Measurements from ENCODE around the gene TGFBI. TPM values are rescaled to one million over a fixed set of nuclear protein-coding genes. Genes with fewer than 3 reads are reported as not detected.

Gene TGFBI
- total RNA-seq, 2 donors from 2014 or later: 17.9 to 41.7 TPM

- no peaks in the 10 kb centered on the region for H3K36me3 ChIP-seq
- H3K9me3 ChIP-seq: no peaks in the 10 kb centered on the region
- WGBS: 91% methylated on average over 4 of the region's 4 CpGs
- intact Hi-C loops (cut with DNase I): loop anchor here (5.0 kb wide), 1 partner anchor 182 kb away; no protein-coding TSS in a partner anchor
- no peak for DNase-seq (ENCODE audit: low spot score)
- H3K27ac ChIP-seq: no peak overlapping the region
- no peaks in the 10 kb centered on the region for H3K4me1 ChIP-seq (replicated peaks)
- H3K4me3 ChIP-seq: no peak overlapping the region
- no peaks in the 10 kb centered on the region for H3K27me3 ChIP-seq (replicated peaks; ENCODE audit: insufficient read depth)
- no peak for TF ChIP-seq CTCF (IDR thresholded peaks at IDR 0.05)
- no peak for TF ChIP-seq POLR2A (IDR thresholded peaks at IDR 0.05)
- no peak for TF ChIP-seq POLR2AphosphoS5 (IDR thresholded peaks at IDR 0.05)
Measured at GRCh38 chr5:136064510-136064909, 35.7 kb downstream of the TGFBI start.

GRCh38 chr5:136065588-136065987 lies 36.8 kb downstream of the TGFBI start:
- H3K4me1 ChIP-seq (replicated peaks): no peaks in the 10 kb centered on the region
- TF ChIP-seq CTCF (IDR thresholded peaks at IDR 0.05) (no peak), POLR2A (IDR thresholded peaks at IDR 0.05) (no peak), POLR2AphosphoS5 (IDR thresholded peaks at IDR 0.05) (no peak)
- no peaks in the 10 kb centered on the region for H3K27me3 ChIP-seq (replicated peaks; ENCODE audit: insufficient read depth)
- no peaks in the 10 kb centered on the region for H3K9me3 ChIP-seq
- no peak overlapping the region for H3K27ac ChIP-seq
- no peaks in the 10 kb centered on the region for H3K36me3 ChIP-seq
- intact Hi-C loops (cut with DNase I): no loop called here
- H3K4me3 ChIP-seq: no peak overlapping the region
- no peak for DNase-seq (ENCODE audit: low spot score)
- WGBS: 95% methylated on average over 2 of the region's 2 CpGs

GRCh38 chr5:136066661-136067271 lies 38.0 kb downstream of the TGFBI start:
- H3K36me3 ChIP-seq: no peaks in the 10 kb centered on the region
- intact Hi-C loops (cut with DNase I): no loop called here

GRCh38 chr5:136067422-136067821 lies 38.6 kb downstream of the TGFBI start:
- Histone ChIP-seq H3K27me3 (replicated peaks; ENCODE audit: insufficient read depth) (no peaks in the 10 kb centered on the region), H3K9me3 (no peaks in the 10 kb centered on the region), H3K4me1 (replicated peaks) (no peaks in the 10 kb centered on the region), H3K27ac (no peak overlapping the region), H3K36me3 (no peaks in the 10 kb centered on the region), H3K4me3 (no peak overlapping the region)
- intact Hi-C loops (cut with DNase I): no loop called here
- WGBS: 98% methylated on average over 1 of the region's 1 CpG
- no peak for DNase-seq (ENCODE audit: low spot score)
- no peak for TF ChIP-seq POLR2AphosphoS5 (IDR thresholded peaks at IDR 0.05)
- no peak for TF ChIP-seq CTCF (IDR thresholded peaks at IDR 0.05)
- no peak for TF ChIP-seq POLR2A (IDR thresholded peaks at IDR 0.05)

More at GRCh38 chr5:136066661-136067271, 38.0 kb downstream of the TGFBI start:
- H3K9me3 ChIP-seq: no peaks in the 10 kb centered on the region
- H3K4me1 ChIP-seq (replicated peaks): no peaks in the 10 kb centered on the region
- H3K27me3 ChIP-seq (replicated peaks; ENCODE audit: insufficient read depth): no peaks in the 10 kb centered on the region
- H3K4me3 ChIP-seq: no peak overlapping the region
- H3K27ac ChIP-seq: no peak overlapping the region
- WGBS: 38% methylated on average over 4 of the region's 4 CpGs
- no peak for DNase-seq (ENCODE audit: low spot score)
- TF ChIP-seq POLR2AphosphoS5 (IDR thresholded peaks at IDR 0.05): no peak
- TF ChIP-seq CTCF (IDR thresholded peaks at IDR 0.05): no peak
- no peak for TF ChIP-seq POLR2A (IDR thresholded peaks at IDR 0.05)

Measured in prostate gland (tissue), 2 donors.